H1 (cell line): ENCODE results near the gene CDKL1. TPM values are rescaled to one million over a fixed set of nuclear protein-coding genes. Genes with fewer than 3 reads are reported as not detected.

ENCODE experiments used
- CTCF ChIA-PET: fragments of 300-600 bp; sonication (Branson Sonifier 250); formaldehyde crosslinking; loops from one replicate; lab custom pipeline; 2021; ENCODE audit not compliant: partially characterized antibody; lab: Charles Lee
- POLR2A ChIA-PET: fragments of 300-600 bp; sonication (Branson Sonifier 250); formaldehyde crosslinking; loops from one replicate; lab custom pipeline; 2021; ENCODE audit warnings: inconsistent platforms; ENCODE audit not compliant: partially characterized antibody; lab: Charles Lee
- DNase-seq, 2 experiments: peaks; one replicate each; pipeline versions ENCODE4 v3.0.0 to v3.0.0-alpha.2; 2010 to 2022; ENCODE audit warnings: low spot score in 2 of 2, low read depth in 1 of 2, mixed read lengths in 1 of 2
- FAIRE-seq: peaks from 2 replicates; lab custom pipeline; 2011; peaks lifted over from hg19 to GRCh38; lab: Jason Lieb, UNC
- H2AFZ ChIP-seq: 2 replicates; pipeline ENCODE4 v1.8.1; 2012; ENCODE audit warnings: low read length, inconsistent platforms
- H2AK5ac ChIP-seq: 2 replicates; pipeline ENCODE4 v1.6.1; 2013; ENCODE audit warnings: low read depth, low read length
- H2BK120ac ChIP-seq: replicated peaks from 2 replicates; pipeline ENCODE3; 2013; ENCODE audit warnings: low read depth, low read length, inconsistent platforms
- H2BK12ac ChIP-seq: 2 replicates; pipeline ENCODE4 v1.6.1; 2013; ENCODE audit warnings: low read depth, low read length
- H2BK15ac ChIP-seq: 2 replicates; pipeline ENCODE4 v1.6.1; 2013; ENCODE audit warnings: low read length
- H2BK20ac ChIP-seq: 2 replicates; pipeline ENCODE4 v1.6.1; 2013; ENCODE audit warnings: low read length
- H2BK5ac ChIP-seq: 2 replicates; pipeline ENCODE4 v1.6.1; 2013; ENCODE audit warnings: low read depth, low read length
- H3K14ac ChIP-seq: 2 replicates; pipeline ENCODE4 v1.6.1; 2013; ENCODE audit warnings: inconsistent platforms; ENCODE audit not compliant: insufficient read length
- H3K18ac ChIP-seq: 2 replicates; pipeline ENCODE4 v1.6.1; 2013; ENCODE audit warnings: low read length; ENCODE audit errors: extremely low read depth
- H3K23ac ChIP-seq: 2 replicates; pipeline ENCODE4 v1.6.1; 2013; ENCODE audit warnings: inconsistent platforms; ENCODE audit not compliant: insufficient read length
- H3K23me2 ChIP-seq: 2 replicates; pipeline ENCODE4 v1.6.1; 2013; ENCODE audit warnings: low read depth, low read length
- H3K27ac ChIP-seq: 2 replicates; pipeline ENCODE4 v1.6.1; 2011; ENCODE audit warnings: low read depth, low read length, inconsistent platforms
- H3K27me3 ChIP-seq, 4 experiments: replicated peaks in 1 of 4; 1 replicate in 1 of 4; 2 replicates in 3 of 4; pipeline versions ENCODE4 v1.6.1 to v1.8.1; 2011 to 2013; ENCODE audit warnings: low read length in 3 of 4, mild to moderate bottlenecking in 3 of 4, inconsistent platforms in 2 of 4, mixed read lengths in 2 of 4, moderate library complexity in 1 of 4; ENCODE audit not compliant: control insufficient read depth in 3 of 4, insufficient read depth in 3 of 4; ENCODE audit errors: extremely low read depth in 1 of 4
- H3K36me3 ChIP-seq, 4 experiments: 2 replicates each; pipeline versions ENCODE4 v1.6.1 to v1.8.1; 2011 to 2013; ENCODE audit warnings: mild to moderate bottlenecking in 4 of 4, low read length in 3 of 4, moderate library complexity in 2 of 4, control low read depth in 1 of 4, inconsistent platforms in 1 of 4; ENCODE audit not compliant: insufficient read depth in 4 of 4, control insufficient read depth in 2 of 4
- H3K4ac ChIP-seq: replicated peaks from 2 replicates; pipeline ENCODE3; 2013; ENCODE audit warnings: low read length, low read depth, mixed read lengths, inconsistent platforms; ENCODE audit not compliant: insufficient read length
- H3K4me1 ChIP-seq, 4 experiments: replicated peaks in 1 of 4; 1 replicate in 1 of 4; 2 replicates in 3 of 4; pipeline versions ENCODE4 v1.6.1 to v1.8.1; 2011 to 2013; ENCODE audit warnings: low read length in 3 of 4, inconsistent platforms in 2 of 4, mixed read lengths in 1 of 4; ENCODE audit not compliant: insufficient read depth in 4 of 4, control insufficient read depth in 3 of 4
- H3K4me2 ChIP-seq, 2 experiments: 2 replicates each; pipeline versions ENCODE4 v1.6.1 to v1.8.1; 2011 to 2013; ENCODE audit warnings: low read depth in 2 of 2, low read length in 2 of 2, control low read depth in 1 of 2, inconsistent platforms in 1 of 2, mild to moderate bottlenecking in 1 of 2; ENCODE audit not compliant: insufficient read depth in 1 of 2
- H3K4me3 ChIP-seq, 4 experiments: fragments of 200-600, 300-600 bp in 1 of 4; sonication (generic), shearing (Covaris generic), sonication (Bioruptor Twin) in 1 of 4; 2 replicates each; pipeline versions ENCODE4 v1.5.1 to v1.8.1; 2011 to 2016; ENCODE audit warnings: low read length in 4 of 4, low read depth in 3 of 4, control low read depth in 2 of 4, inconsistent platforms in 2 of 4, mild to moderate bottlenecking in 2 of 4, mixed read lengths in 1 of 4, moderate library complexity in 1 of 4; ENCODE audit not compliant: insufficient read depth in 2 of 4; ENCODE audit errors: extremely low read depth in 1 of 4
- H3K56ac ChIP-seq: replicated peaks from 2 replicates; pipeline ENCODE3; 2013; ENCODE audit warnings: low read depth, mild to moderate bottlenecking, mixed read lengths, low read length, inconsistent platforms; ENCODE audit not compliant: insufficient read length
- H3K79me1 ChIP-seq: 2 replicates; pipeline ENCODE4 v1.6.1; 2013; ENCODE audit warnings: low read depth, low read length, control low read depth
- H3K79me2 ChIP-seq, 2 experiments: 2 replicates each; pipeline versions ENCODE4 v1.6.1 to v1.8.1; 2012 to 2013; ENCODE audit warnings: low read length in 2 of 2, mild to moderate bottlenecking in 2 of 2, inconsistent platforms in 1 of 2; ENCODE audit not compliant: insufficient read depth in 2 of 2, control insufficient read depth in 1 of 2
- H3K9ac ChIP-seq, 4 experiments: replicated peaks in 1 of 4; 1 replicate in 1 of 4; 2 replicates in 3 of 4; pipeline versions ENCODE4 v1.6.1 to v1.8.1; 2011 to 2013; ENCODE audit warnings: low read depth in 3 of 4, low read length in 3 of 4, control low read depth in 2 of 4, mild to moderate bottlenecking in 2 of 4, moderate library complexity in 2 of 4, inconsistent platforms in 1 of 4; ENCODE audit errors: extremely low read depth in 1 of 4
- H3K9me3 ChIP-seq, 2 experiments: 2 replicates each; pipeline versions ENCODE4 v1.6.1 to v1.8.1; 2012 to 2013; ENCODE audit warnings: mild to moderate bottlenecking in 2 of 2, moderate library complexity in 2 of 2, control low read depth in 1 of 2, inconsistent platforms in 1 of 2, low read depth in 1 of 2, low read length in 1 of 2, mixed read lengths in 1 of 2; ENCODE audit not compliant: insufficient read depth in 2 of 2
- H4K20me1 ChIP-seq, 2 experiments: replicated peaks in 1 of 2; 2 replicates each; pipeline versions ENCODE3 to v1.8.1; 2011 to 2013; ENCODE audit warnings: inconsistent platforms in 2 of 2, low read length in 2 of 2, mild to moderate bottlenecking in 1 of 2; ENCODE audit not compliant: insufficient read depth in 2 of 2, control insufficient read depth in 1 of 2
- H4K5ac ChIP-seq: 2 replicates; pipeline ENCODE4 v1.6.1; 2013; ENCODE audit warnings: low read length, low read depth, mixed read lengths, inconsistent platforms; ENCODE audit not compliant: insufficient read length
- H4K8ac ChIP-seq: 2 replicates; pipeline ENCODE4 v1.8.0; 2013; ENCODE audit warnings: mild to moderate bottlenecking, moderate library complexity, low read length, inconsistent platforms; ENCODE audit not compliant: insufficient read depth; ENCODE audit errors: extremely low read depth
- H4K91ac ChIP-seq: replicated peaks from 2 replicates; pipeline ENCODE3; 2013; ENCODE audit warnings: low read length, mixed read lengths, inconsistent platforms; ENCODE audit not compliant: insufficient read length
- ATF2 ChIP-seq: IDR thresholded peaks from 2 replicates; pipeline ENCODE4 v1.6.1; 2012; ENCODE audit warnings: low read length, inconsistent platforms
- CBX8 ChIP-seq: fragments of 300-800, 300-1000 bp; sonication (generic); IDR thresholded peaks from 2 replicates; pipeline ENCODE4 v1.7.1; 2016; ENCODE audit warnings: low read depth, low read length, borderline replicate concordance
- CEBPB ChIP-seq: IDR thresholded peaks from 2 replicates; pipeline ENCODE4 v1.6.1; 2012; ENCODE audit warnings: low read depth, low read length
- GABPA ChIP-seq: IDR thresholded peaks from 2 replicates; pipeline ENCODE4 v1.6.1; 2011; ENCODE audit warnings: mild to moderate bottlenecking, low read length, moderate library complexity, borderline replicate concordance; ENCODE audit not compliant: insufficient read depth
- HDAC2 ChIP-seq, 2 experiments: fragments of 300-600 bp in 1 of 2; sonication (generic) in 1 of 2; IDR thresholded peaks; 2 replicates each; pipeline ENCODE4 v1.6.1; 2011 to 2012; ENCODE audit warnings: low read depth in 2 of 2, low read length in 2 of 2, mild to moderate bottlenecking in 2 of 2, moderate library complexity in 2 of 2, borderline replicate concordance in 1 of 2, inconsistent platforms in 1 of 2
- JUN ChIP-seq: IDR thresholded peaks from 2 replicates; pipeline ENCODE4 v1.6.1; 2011; ENCODE audit warnings: low read depth, mild to moderate bottlenecking, improper control_type of control experiment, low read length
- POU5F1 ChIP-seq: IDR thresholded peaks from 2 replicates; pipeline ENCODE4 v1.6.1; 2011; ENCODE audit warnings: low read depth, mild to moderate bottlenecking, low read length, moderate library complexity
- SIN3A ChIP-seq, 2 experiments: IDR thresholded peaks in 1 of 2; conservative IDR thresholded peaks in 1 of 2; 2 replicates each; pipeline ENCODE4 v1.6.1; 2011 to 2012; ENCODE audit warnings: low read length in 2 of 2, improper control_type of control experiment in 1 of 2, low read depth in 1 of 2, mild to moderate bottlenecking in 1 of 2
- SIRT6 ChIP-seq: IDR thresholded peaks from one replicate; pipeline ENCODE4 v1.7.1; 2012; ENCODE audit warnings: low read length, inconsistent platforms
- SP1 ChIP-seq: IDR thresholded peaks from 2 replicates; pipeline ENCODE4 v1.6.1; 2011; ENCODE audit warnings: low read depth, low read length
- SP4 ChIP-seq: IDR thresholded peaks from 2 replicates; pipeline ENCODE4 v1.6.1; 2012; ENCODE audit warnings: low read length, inconsistent platforms
- TAF1 ChIP-seq: IDR thresholded peaks from 2 replicates; pipeline ENCODE4 v1.6.1; 2011; ENCODE audit warnings: mild to moderate bottlenecking, low read depth, low read length
- TBP ChIP-seq: IDR thresholded peaks from 2 replicates; pipeline ENCODE4 v1.6.1; 2011; ENCODE audit warnings: low read depth, low read length, improper control_type of control experiment
- WGBS, 2 experiments: shearing (Covaris generic) in 1 of 2; methylation state at CpG; one replicate each; pipeline versions ENCODE4 v1.1.6 to v1.1.7; 2013 to 2015; ENCODE audit warnings: low lambda C conversion rate in 2 of 2, mixed read lengths in 2 of 2, inconsistent platforms in 1 of 2, low coverage in 1 of 2, missing lambda C conversion rate in 1 of 2; ENCODE audit not compliant: insufficient replicate concordance in 2 of 2, insufficient coverage in 1 of 2, insufficient read length in 1 of 2; ENCODE audit errors: extremely low coverage in 1 of 2, missing lambda C conversion rate in 1 of 2; 5-methylcytosine and 5-hydroxymethylcytosine counted together
- polyA plus RNA-seq, 7 experiments: library from polyadenylated mRNA; depleted of rRNA in 3 of 7; stranded (reverse) in 5 of 7; unstranded in 2 of 7; fragments of >200 nt in 5 of 7; fragments of 200-250 nt in 2 of 7; gene quantifications; 1 replicate in 5 of 7; 2 replicates in 1 of 7; 4 replicates in 1 of 7; pipeline versions ENCODE4 v1.2.1 to v1.2.3, GENCODE V29; 2011 to 2013; ENCODE audit warnings: missing spikeins in 2 of 7, mixed read lengths in 2 of 7
- total RNA-seq: library from RNA; stranded (reverse); fragmentation: NEBNext Ultra II Directional; extraction: Animal tissue kit (Norgen Biotek cat#: 25700); gene quantifications from 2 replicates; pipeline ENCODE4 v1.2.1, GENCODE V29; 2021

The CDKL1 gene
- total and polyA plus RNA-seq, 2 of the 8 experiments (the other 6 are each of a cell fraction or from before 2014, with no cell fraction given) = 1.2 to 2.2 TPM

DNA sequence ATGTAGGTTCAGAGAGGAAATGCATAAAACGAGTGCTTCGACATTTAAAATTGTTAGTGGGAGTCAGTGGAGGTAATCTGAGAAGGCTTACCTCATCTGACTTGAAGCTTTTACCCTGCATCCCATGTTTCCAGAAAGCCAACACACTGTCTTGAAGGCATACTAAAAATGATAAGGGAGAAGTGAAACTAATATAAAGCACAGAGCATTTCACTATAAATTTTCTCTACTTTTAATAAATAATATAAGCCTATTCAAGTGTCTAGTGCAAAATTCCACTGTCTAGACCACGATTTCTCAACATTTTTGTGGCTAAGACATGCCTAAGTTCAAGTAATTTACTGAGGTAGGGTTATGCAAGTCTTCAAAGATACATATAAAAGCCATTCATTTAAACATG lies 29.1 kb upstream of the CDKL1 start:
- no peak overlapping the region for H3K9ac ChIP-seq
- TF ChIP-seq JUN (no peak), CBX8 (no peak), TBP (no peak), TAF1 (no peak), SP4 (no peak), POU5F1 (no peak), HDAC2 (IDR thresholded peaks at IDR 0.05; ENCODE audit: borderline replicate concordance in 1 of 2, low read depth in 2 of 2, low read length in 2 of 2) (no peak), SP1 (no peak), GABPA (no peak), CEBPB (no peak), SIRT6 (no peak), SIN3A (conservative IDR thresholded peaks at IDR 0.05 in 1 of 2, IDR thresholded peaks at IDR 0.05 in 1 of 2; ENCODE audit: low read depth in 1 of 2, low read length in 2 of 2) (no peak), ATF2 (no peak)

More for the DNA sequence above, 29.1 kb upstream of the CDKL1 start:
- H3K36me3 ChIP-seq = peaks cover 2 to 25% (median 6%) of the 10 kb centered on the region in 4 experiments; a peak in 5 of 8 replicates
- H3K9me3 ChIP-seq = no peaks in the 10 kb centered on the region
- no peak overlapping the region for H3K23ac ChIP-seq
- H3K79me1 ChIP-seq = no peaks in the 10 kb centered on the region
- no peak overlapping the region for H2BK120ac ChIP-seq
- no peak for FAIRE-seq
- H3K79me2 ChIP-seq = no peaks in the 10 kb centered on the region
- CTCF ChIA-PET = interaction anchor here (1.5 kb wide), 1 partner anchor 83 kb away, joined by 3 read pairs; no protein-coding TSS in a partner anchor
- no peak overlapping the region for H2BK20ac ChIP-seq
- H3K4me1 ChIP-seq = no peaks in the 10 kb centered on the region
- H2BK15ac ChIP-seq = no peak overlapping the region
- H4K20me1 ChIP-seq = no peaks in the 10 kb centered on the region
- no peak overlapping the region for H3K56ac ChIP-seq
- H3K27ac ChIP-seq = no peak overlapping the region
- DNase-seq = no peak
- no peak overlapping the region for H2AK5ac ChIP-seq
- H2BK12ac ChIP-seq = no peak overlapping the region
- no peak overlapping the region for H4K91ac ChIP-seq
- 91% methylated on average over 3 of the region's 3 CpGs; no CpG with 5 or more reads in 1 of the 2 experiments for WGBS, 2 experiments
- POLR2A ChIA-PET = no interaction called here
- H3K18ac ChIP-seq = no peak overlapping the region
- no peak overlapping the region for H3K4me2 ChIP-seq
- no peak overlapping the region for H3K4ac ChIP-seq
- no peak overlapping the region for H3K4me3 ChIP-seq
- no peak overlapping the region for H2AFZ ChIP-seq
- H3K23me2 ChIP-seq = no peaks in the 10 kb centered on the region
- H3K14ac ChIP-seq = no peak overlapping the region
- no peak overlapping the region for H2BK5ac ChIP-seq
- H4K5ac ChIP-seq = no peak overlapping the region
- H4K8ac ChIP-seq = no peak overlapping the region
- H3K27me3 ChIP-seq = no peaks in the 10 kb centered on the region
